Globus pallidus (tissue), 1 donor: ENCODE data around the gene DMRTB1.

Experiments
- DNase-seq: peaks from one replicate; pipeline ENCODE4 v3.0.0-alpha.2; 2015; ENCODE audit warnings: low spot score

Gene DMRTB1

GRCh38 chr1:53485478-53486394, 26.5 kb downstream of the DMRTB1 start:
- peak; percentile 63 for DNase-seq

GRCh38 chr1:53486395-53487026, 27.3 kb downstream of the DMRTB1 start:
- DNase-seq = no peak

- DNase-seq = no peak
These were observed 31.2 kb downstream of the DMRTB1 start for GRCh38 chr1:53490351-53490750.

- no peak for DNase-seq
These were observed 36.6 kb downstream of the DMRTB1 start for GRCh38 chr1:53495633-53496345.

- DNase-seq = no peak
These were observed 39.4 kb downstream of the DMRTB1 start for GRCh38 chr1:53498555-53499131.

- no peak for DNase-seq
These were observed 40.3 kb downstream of the DMRTB1 start for GRCh38 chr1:53499257-53500203.

- DNase-seq = no peak
These were observed 41.2 kb downstream of the DMRTB1 start for GRCh38 chr1:53500204-53501064.

GRCh38 chr1:53501065-53502005, 42.1 kb downstream of the DMRTB1 start:
- DNase-seq = no peak

- DNase-seq = no peak
These were observed 43.6 kb downstream of the DMRTB1 start for GRCh38 chr1:53502641-53503432.

- no peak for DNase-seq
These were observed 44.4 kb downstream of the DMRTB1 start for GRCh38 chr1:53503433-53504217.

- DNase-seq = no peak
These were observed 45.7 kb downstream of the DMRTB1 start for GRCh38 chr1:53504901-53505300.

GRCh38 chr1:53505401-53505800, 46.2 kb downstream of the DMRTB1 start:
- no peak for DNase-seq

GRCh38 chr1:53505891-53506290, 46.7 kb downstream of the DMRTB1 start:
- DNase-seq = no peak

- no peak for DNase-seq
These were observed 47.3 kb downstream of the DMRTB1 start for GRCh38 chr1:53506355-53507050.

- no peak for DNase-seq
These were observed 48.1 kb downstream of the DMRTB1 start for GRCh38 chr1:53507116-53507820.
